BJ (cell line): ENCODE data around the gene MCC. TPM values are rescaled to one million over a fixed set of nuclear protein-coding genes. Genes with fewer than 3 reads are reported as not detected.

ENCODE experiments used
- CTCF ChIA-PET: fragments of 350-600 bp; formaldehyde crosslinking; extraction: SDS; loops from one replicate; lab custom pipeline; 2021; ENCODE audit warnings: antibody characterized with exemption, inconsistent platforms; lab: Yijun Ruan, JAX
- POLR2A ChIA-PET: fragments of 300-600 bp; sonication (Branson Sonifier 250); formaldehyde crosslinking; extraction: SDS; loops from one replicate; lab custom pipeline; 2021; ENCODE audit warnings: antibody characterized with exemption; lab: Charles Lee
- DNase-seq: peaks from one replicate; pipeline ENCODE4 v3.0.0-alpha.2; 2011; ENCODE audit warnings: low read depth
- H3K27me3 ChIP-seq: 2 replicates; pipeline ENCODE4 v1.6.0; 2011; ENCODE audit warnings: low read length; ENCODE audit not compliant: control insufficient read depth, insufficient read depth
- H3K36me3 ChIP-seq: 2 replicates; pipeline ENCODE4 v1.5.1; 2011; ENCODE audit warnings: low read length; ENCODE audit not compliant: control insufficient read depth, insufficient read depth
- H3K4me3 ChIP-seq: 2 replicates; pipeline ENCODE4 v1.5.1; 2011; ENCODE audit warnings: low read depth, mild to moderate bottlenecking, control low read depth, low read length
- polyA plus RNA-seq: library from polyadenylated mRNA; depleted of rRNA; stranded (reverse); fragments of >200 nt; gene quantifications from 2 replicates; pipeline ENCODE4 v1.2.3, GENCODE V29; 2011
- TF ChIP-seq, protein P1 (sequence below): IDR thresholded peaks from 2 replicates; pipeline ENCODE4 v1.5.1; 2011; ENCODE audit warnings: low read depth, mild to moderate bottlenecking, control low read depth, inconsistent platforms, low read length, moderate library complexity; ENCODE audit not compliant: insufficient read depth

MCC gene
- polyA plus RNA-seq, 1 experiment: 2.3 TPM

- POLR2A ChIA-PET: no interaction called here
- Histone ChIP-seq H3K36me3 (no peaks in the 10 kb centered on the region), H3K27me3 (no peaks in the 10 kb centered on the region; the same call in 1 of the 2 replicates), H3K4me3 (no peak overlapping the region)
- no peak for DNase-seq
- TF ChIP-seq, protein P1, sequence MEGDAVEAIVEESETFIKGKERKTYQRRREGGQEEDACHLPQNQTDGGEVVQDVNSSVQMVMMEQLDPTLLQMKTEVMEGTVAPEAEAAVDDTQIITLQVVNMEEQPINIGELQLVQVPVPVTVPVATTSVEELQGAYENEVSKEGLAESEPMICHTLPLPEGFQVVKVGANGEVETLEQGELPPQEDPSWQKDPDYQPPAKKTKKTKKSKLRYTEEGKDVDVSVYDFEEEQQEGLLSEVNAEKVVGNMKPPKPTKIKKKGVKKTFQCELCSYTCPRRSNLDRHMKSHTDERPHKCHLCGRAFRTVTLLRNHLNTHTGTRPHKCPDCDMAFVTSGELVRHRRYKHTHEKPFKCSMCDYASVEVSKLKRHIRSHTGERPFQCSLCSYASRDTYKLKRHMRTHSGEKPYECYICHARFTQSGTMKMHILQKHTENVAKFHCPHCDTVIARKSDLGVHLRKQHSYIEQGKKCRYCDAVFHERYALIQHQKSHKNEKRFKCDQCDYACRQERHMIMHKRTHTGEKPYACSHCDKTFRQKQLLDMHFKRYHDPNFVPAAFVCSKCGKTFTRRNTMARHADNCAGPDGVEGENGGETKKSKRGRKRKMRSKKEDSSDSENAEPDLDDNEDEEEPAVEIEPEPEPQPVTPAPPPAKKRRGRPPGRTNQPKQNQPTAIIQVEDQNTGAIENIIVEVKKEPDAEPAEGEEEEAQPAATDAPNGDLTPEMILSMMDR: no peak
- CTCF ChIA-PET: no interaction called here
These were observed 231.4 kb downstream of the MCC start for GRCh38 chr5:113256671-113257452.

GRCh38 chr5:113255579-113256386 lies 232.5 kb downstream of the MCC start:
- no peaks in the 10 kb centered on the region for H3K36me3 ChIP-seq
- ChIA-PET CTCF (no interaction called here), POLR2A (no interaction called here)
- no peaks in the 10 kb centered on the region; the same call in 1 of the 2 replicates for H3K27me3 ChIP-seq
- no peak overlapping the region for H3K4me3 ChIP-seq
- DNase-seq: no peak
- TF ChIP-seq, protein P1: no peak

GRCh38 chr5:113255105-113255504 lies 233.1 kb downstream of the MCC start:
- DNase-seq: no peak
- ChIA-PET POLR2A (no interaction called here), CTCF (no interaction called here)
- H3K36me3 ChIP-seq: no peaks in the 10 kb centered on the region
- H3K27me3 ChIP-seq: no peaks in the 10 kb centered on the region; the same call in 1 of the 2 replicates
- TF ChIP-seq, protein P1: no peak
- no peak overlapping the region for H3K4me3 ChIP-seq

GRCh38 chr5:113253037-113253436 lies 235.2 kb downstream of the MCC start:
- ChIA-PET POLR2A (no interaction called here), CTCF (interaction anchor here (0.9 kb wide), 1 partner anchor 24 kb away, joined by 3 read pairs; no protein-coding TSS in a partner anchor)
- TF ChIP-seq, protein P1: no peak
- no peak for DNase-seq
- Histone ChIP-seq H3K27me3 (no peaks in the 10 kb centered on the region; the same call in 1 of the 2 replicates), H3K36me3 (no peaks in the 10 kb centered on the region), H3K4me3 (no peak overlapping the region)

DNA sequence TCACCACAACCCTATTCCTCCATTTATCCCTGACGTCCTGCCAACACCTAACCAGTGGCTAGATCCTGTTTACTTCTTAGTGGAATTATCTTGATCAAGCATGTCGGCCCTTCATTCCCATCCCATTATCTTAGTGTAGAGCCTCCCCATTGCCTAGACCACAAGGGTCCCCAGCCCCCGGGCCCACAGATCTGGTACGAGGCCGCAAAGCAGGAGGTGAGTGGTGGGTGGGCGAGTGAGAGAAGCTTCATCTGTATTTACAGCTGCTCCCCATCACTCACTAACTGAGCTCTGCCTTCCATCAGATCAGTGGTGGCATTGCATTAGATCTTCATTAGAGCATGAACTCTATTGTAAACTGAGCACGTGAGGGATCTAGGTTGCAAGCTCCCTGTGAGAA lies 236.2 kb downstream of the MCC start:
- no peaks in the 10 kb centered on the region for H3K36me3 ChIP-seq
- no peak for DNase-seq
- no peak overlapping the region for H3K4me3 ChIP-seq
- POLR2A ChIA-PET: no interaction called here
- CTCF ChIA-PET: no interaction called here
- TF ChIP-seq, protein P1: no peak
- H3K27me3 ChIP-seq: no peaks in the 10 kb centered on the region
